Mesangial cell (primary cell): ENCODE data around the gene NUDT7. TPM values are rescaled to one million over a fixed set of nuclear protein-coding genes. Genes with fewer than 3 reads are reported as not detected.

Experiments used
- total RNA-seq: library from RNA; depleted of rRNA; stranded (reverse); fragments of >200 nt; gene quantifications from 2 replicates; pipeline ENCODE4 v1.2.3, GENCODE V29; 2015

The NUDT7 gene
- 2.3 and 7.9 TPM in 2 replicates for total RNA-seq

GRCh38 chr16:77722309-77723107 is at the start of gene NUDT7:
NUDT7 (plus strand) TSS chr16:77722514; CDS start chr16:77722583, 69 bp downstream.

GRCh38 chr16:77788181-77789084 is 66.1 kb downstream of the NUDT7 start, which contains the start of gene VAT1L:
VAT1L (plus strand) TSS chr16:77788564; CDS start chr16:77788683, 119 bp downstream.

Other genes with a start within 250 kb of the NUDT7 start
- gene VAT1L, start 66.0 kb downstream of the NUDT7 start, total RNA-seq = 0.98 and 2.5 TPM in 2 replicates